A673 (cell line): ENCODE results near the gene SMCHD1.

Experiments used
- CTCF ChIP-seq: fragments of 300-800, 200-600 bp; sonication (generic); conservative IDR thresholded peaks from 2 replicates; pipeline ENCODE4 v1.5.1; 2017; ENCODE audit warnings: low read depth, mild to moderate bottlenecking, antibody characterized with exemption, low read length, moderate library complexity, mixed read lengths
- EZH2 ChIP-seq: fragments of 200-600 bp; sonication (generic); IDR thresholded peaks from 2 replicates; pipeline ENCODE4 v1.6.1; 2017; ENCODE audit warnings: borderline replicate concordance, low read depth, mild to moderate bottlenecking, mixed read lengths, antibody characterized with exemption, low read length; ENCODE audit not compliant: poor library complexity, severe bottlenecking

- TF ChIP-seq CTCF (no peak), EZH2 (no peak)
These were observed 26.6 kb downstream of the SMCHD1 start for GRCh38 chr18:2681993-2682603.
